H1 (cell line): ENCODE data around the gene GPC6.

ENCODE experiments used
- POLR2A ChIP-seq, 2 experiments: IDR thresholded peaks; 1 replicate in 1 of 2; 2 replicates in 1 of 2; pipeline ENCODE4 v1.6.1; 2011; ENCODE audit warnings: low read depth in 2 of 2, low read length in 2 of 2, mild to moderate bottlenecking in 2 of 2; ENCODE audit errors: control extremely low read depth in 1 of 2
- TF ChIP-seq, protein P1 (sequence below), 3 experiments: IDR thresholded peaks; 1 replicate in 2 of 3; 2 replicates in 1 of 3; pipeline versions ENCODE4 v1.5.1 to v1.6.1; 2011; ENCODE audit warnings: low read length in 3 of 3, mild to moderate bottlenecking in 3 of 3, inconsistent platforms in 2 of 3, low read depth in 1 of 3, moderate library complexity in 1 of 3; ENCODE audit not compliant: insufficient read depth in 1 of 3; ENCODE audit errors: control extremely low read depth in 1 of 3

GRCh38 chr13:93266681-93267080 is 40.1 kb downstream of the GPC6 start:
- no peak for TF ChIP-seq POLR2A (IDR thresholded peaks at IDR 0.05; ENCODE audit: control extremely low read depth in 1 of 2, low read depth in 2 of 2, low read length in 2 of 2)
- TF ChIP-seq, protein P1, sequence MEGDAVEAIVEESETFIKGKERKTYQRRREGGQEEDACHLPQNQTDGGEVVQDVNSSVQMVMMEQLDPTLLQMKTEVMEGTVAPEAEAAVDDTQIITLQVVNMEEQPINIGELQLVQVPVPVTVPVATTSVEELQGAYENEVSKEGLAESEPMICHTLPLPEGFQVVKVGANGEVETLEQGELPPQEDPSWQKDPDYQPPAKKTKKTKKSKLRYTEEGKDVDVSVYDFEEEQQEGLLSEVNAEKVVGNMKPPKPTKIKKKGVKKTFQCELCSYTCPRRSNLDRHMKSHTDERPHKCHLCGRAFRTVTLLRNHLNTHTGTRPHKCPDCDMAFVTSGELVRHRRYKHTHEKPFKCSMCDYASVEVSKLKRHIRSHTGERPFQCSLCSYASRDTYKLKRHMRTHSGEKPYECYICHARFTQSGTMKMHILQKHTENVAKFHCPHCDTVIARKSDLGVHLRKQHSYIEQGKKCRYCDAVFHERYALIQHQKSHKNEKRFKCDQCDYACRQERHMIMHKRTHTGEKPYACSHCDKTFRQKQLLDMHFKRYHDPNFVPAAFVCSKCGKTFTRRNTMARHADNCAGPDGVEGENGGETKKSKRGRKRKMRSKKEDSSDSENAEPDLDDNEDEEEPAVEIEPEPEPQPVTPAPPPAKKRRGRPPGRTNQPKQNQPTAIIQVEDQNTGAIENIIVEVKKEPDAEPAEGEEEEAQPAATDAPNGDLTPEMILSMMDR (IDR thresholded peaks at IDR 0.05; ENCODE audit: control extremely low read depth in 1 of 3, insufficient read depth in 1 of 3, low read depth in 1 of 3, low read length in 3 of 3), result no peak
